ENCODE results near the gene TGFBI.

The TGFBI gene

DNA sequence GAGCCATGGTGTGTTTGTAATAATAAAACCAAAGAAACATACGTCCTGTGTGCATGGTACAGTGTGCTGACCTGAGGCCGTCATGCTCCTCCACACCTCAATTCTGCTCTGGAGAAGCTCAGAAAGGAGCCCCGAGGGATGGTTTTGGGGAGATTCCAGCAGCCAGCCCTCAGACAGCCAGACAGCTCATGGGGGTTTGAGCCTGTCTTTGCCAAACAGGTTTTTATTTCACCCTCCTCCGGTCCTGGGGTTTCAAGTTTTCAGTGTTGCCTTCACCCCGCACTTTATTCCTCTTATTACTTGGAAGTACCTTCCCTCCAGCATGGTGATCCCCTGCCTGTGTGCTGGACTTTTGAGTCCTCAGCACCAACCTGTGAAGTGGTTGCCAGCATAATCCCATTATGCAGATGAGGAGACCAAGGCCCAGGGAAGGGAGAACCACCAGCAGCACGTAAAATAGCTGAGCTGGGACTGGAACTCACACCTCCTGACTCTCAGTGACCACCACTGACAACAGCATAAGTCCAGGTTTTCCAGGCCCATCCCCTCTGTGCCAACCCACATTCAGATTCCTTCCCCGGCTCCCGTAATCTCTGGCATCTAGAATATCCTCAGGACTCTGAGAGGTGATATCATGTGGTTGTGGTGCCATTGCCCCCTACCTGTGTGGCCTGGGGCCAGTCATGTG lies 35.1 kb downstream of the TGFBI start:
- DNase-seq (ENCODE audit: low read depth in 2 of 2): no peak

DNA sequence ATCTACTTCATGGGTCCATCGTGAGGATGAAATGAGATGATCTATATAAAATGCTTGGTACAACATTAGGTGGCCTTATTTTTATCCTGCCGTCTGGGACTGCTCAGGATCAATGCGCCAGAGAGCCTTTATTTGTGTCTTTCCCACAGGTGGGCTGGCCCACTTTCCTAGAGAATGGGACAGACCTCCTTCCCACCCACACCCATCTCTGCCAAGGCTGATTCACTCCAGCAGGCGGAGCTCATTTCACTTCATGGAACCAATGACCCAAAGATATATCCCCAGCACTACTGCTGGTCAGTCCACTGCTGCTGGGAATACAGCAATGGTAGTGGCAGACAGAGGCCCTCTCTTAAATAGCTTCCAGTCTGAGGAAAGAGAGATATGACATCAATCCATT lies 35.7 kb downstream of the TGFBI start:
- DNase-seq (ENCODE audit: low read depth in 2 of 2): no peak

- no peak for DNase-seq (ENCODE audit: low read depth in 2 of 2)
Observed at GRCh38 chr5:136065588-136065987, 36.8 kb downstream of the TGFBI start.

DNA sequence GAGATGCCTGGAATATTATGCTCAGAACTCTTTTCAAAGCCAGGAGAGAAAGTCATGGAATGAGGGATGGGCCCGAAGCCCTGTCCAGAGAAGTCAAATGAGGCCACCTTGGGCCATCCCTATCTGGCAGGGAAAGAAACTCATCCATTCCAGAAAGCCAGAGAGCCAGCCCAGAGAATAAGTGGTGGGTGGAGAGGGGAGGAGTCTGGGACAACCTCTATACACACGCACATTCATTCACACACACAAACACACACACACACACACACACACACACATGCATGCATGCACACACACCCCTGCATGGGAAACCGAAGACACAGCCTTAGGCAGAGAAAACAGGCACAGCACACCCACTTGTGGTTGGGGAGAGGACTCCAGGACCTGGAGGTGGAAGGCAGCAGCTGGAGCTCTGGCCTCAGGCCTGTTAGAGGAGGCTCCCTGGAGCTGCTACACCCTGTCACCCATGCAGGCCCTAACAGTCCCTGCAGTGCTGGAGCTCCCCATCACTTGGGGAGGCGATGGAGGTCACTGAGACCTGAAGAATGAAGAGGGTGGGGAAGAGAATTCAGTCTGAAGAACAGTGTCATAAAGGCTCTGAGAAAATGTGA lies 38.0 kb downstream of the TGFBI start:
- no peak for DNase-seq (ENCODE audit: low read depth in 2 of 2)

DNA sequence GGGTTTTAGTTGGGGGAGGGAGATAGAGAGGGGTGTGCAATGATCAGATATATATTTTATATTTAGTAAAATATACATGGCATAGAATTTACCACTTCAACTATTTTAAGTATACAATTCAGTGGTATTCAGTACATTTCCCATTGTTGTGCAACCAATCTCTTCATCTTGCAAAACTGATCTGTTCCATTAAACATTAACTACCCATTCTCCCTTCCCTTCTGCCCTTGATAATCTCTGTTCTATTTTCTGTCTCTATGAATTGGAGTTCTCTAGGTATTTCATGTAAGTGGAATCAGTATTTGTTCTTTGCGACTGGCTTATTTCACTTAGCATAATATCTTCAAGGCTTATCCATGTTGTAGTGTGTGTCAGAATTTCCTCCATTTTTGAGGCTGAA lies 38.6 kb downstream of the TGFBI start:
- no peak for DNase-seq (ENCODE audit: low read depth in 2 of 2)

DNA sequence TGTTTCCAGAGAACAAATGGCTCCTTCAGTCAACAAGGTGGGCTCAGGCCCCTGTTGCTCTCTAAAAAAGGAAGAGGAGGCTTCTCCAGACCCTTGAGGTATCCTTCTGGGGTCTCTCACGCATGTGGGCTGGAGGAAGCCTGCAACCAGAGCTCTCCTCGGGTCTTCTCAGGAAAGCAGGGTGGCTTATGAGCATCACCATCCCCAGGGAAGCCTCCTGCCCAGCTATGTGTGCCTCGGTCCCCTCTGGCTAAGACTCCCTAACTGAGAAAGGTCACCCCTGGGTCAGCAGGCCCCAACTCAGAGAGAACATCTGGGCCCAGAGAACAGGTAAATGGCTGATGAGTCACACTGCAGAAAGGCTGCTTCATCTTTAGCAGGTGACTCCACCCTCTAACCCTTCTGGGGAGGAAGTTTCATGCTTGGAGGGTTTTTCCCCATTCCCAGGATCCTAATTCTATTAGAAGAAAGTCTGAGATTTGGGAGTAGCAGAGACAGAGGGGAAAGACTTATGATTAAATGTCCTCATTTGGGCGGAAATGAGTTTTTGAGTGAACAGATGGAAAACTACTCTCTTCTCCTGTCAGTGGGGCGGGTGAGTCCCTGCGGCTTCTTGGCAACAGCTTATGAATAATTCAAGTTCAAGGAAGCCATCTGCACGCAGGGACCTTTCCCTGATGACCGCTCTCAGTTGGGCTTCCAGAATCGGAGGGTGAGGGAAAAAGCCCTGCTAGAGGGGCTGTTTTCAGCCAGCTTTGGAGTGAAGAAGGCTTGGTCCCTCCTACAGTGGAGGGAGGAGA lies 41.9 kb downstream of the TGFBI start:
- DNase-seq (ENCODE audit: low read depth in 2 of 2): no peak

GRCh38 chr5:136073714-136074529 lies 45.1 kb downstream of the TGFBI start:
- DNase-seq (ENCODE audit: low read depth in 2 of 2): no peak

GRCh38 chr5:136075466-136075891 lies 46.7 kb downstream of the TGFBI start:
- DNase-seq (ENCODE audit: low read depth in 2 of 2): no peak

- no peak for DNase-seq (ENCODE audit: low read depth in 2 of 2)
Observed at GRCh38 chr5:136076067-136076466, 47.3 kb downstream of the TGFBI start.

DNA sequence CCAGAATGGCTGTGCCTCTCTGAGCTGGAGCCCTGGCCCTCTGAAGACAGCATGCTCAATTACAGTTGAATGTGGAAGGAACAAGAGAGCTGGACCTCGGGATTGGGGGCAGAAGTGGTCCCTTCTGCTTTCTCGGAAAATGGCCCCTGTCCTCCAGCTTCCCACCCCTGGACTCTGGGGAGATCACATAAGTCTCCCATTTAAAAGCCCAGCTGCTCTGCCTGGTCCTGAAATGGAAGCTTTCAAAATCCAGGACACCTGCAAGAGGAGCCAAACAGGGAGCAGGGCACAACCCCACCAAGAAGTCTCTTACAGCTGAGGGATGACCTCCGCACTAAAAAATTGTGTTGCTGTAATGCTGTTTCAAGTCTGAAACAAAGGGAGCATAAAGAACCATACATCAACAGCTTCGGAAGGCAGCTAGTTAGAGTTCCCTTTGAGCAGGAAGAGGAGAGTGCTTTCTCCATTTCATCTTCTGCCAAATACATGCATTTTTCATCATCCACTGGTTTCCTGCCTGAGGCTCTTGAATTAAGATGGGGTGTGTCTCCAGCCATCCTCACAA lies 48.2 kb downstream of the TGFBI start:
- no peak for DNase-seq (ENCODE audit: low read depth in 2 of 2)

GRCh38 chr5:136079195-136079985 lies 50.6 kb downstream of the TGFBI start:
- no peak for DNase-seq (ENCODE audit: low read depth in 2 of 2)

- no peak for DNase-seq (ENCODE audit: low read depth in 2 of 2)
Observed at GRCh38 chr5:136080113-136080482, 51.3 kb downstream of the TGFBI start.

DNA sequence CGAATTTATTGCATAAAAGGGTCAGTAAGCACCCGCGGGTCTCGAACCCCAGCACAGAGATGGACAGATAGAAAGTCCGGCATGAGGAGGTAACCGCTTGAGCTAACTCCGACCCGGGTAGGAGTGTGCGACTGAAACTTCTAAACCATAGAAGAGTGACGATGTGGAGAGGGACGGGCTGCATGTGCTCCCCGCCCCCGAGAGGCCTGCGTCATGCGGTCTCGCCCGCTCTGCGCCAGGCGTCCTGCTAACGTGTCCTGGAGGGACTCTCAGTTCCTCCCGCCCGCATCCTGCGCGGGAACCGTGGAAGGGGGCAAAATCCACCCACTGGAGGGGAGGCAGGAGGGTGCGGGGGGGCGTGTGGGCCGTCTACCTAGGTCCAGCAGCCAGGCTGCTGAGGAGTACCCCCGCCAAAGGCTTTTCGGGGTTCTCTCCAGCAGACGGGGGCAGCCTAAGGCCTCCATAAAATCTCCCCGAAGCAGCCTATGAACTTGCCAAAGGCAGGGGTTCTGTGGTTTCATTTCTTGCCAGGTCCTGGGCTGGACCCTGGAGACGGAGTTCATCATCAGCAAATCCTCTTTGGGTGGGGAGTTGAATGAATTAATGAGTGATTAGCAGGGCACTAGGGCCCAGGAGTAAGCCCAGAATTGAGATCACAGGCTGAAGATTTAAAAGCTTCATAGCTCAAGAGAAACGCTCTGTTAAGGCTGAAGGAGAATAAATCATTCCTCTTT lies 51.9 kb downstream of the TGFBI start:
- DNase-seq (ENCODE audit: low read depth in 2 of 2): peak; percentile 50 to 59

- no peak for DNase-seq (ENCODE audit: low read depth in 2 of 2)
Observed at GRCh38 chr5:136081217-136081591, 52.4 kb downstream of the TGFBI start.

- peak; percentile 3 to 56 for DNase-seq (ENCODE audit: low read depth in 2 of 2)
Observed at GRCh38 chr5:136082390-136083193, 53.8 kb downstream of the TGFBI start.

DNA sequence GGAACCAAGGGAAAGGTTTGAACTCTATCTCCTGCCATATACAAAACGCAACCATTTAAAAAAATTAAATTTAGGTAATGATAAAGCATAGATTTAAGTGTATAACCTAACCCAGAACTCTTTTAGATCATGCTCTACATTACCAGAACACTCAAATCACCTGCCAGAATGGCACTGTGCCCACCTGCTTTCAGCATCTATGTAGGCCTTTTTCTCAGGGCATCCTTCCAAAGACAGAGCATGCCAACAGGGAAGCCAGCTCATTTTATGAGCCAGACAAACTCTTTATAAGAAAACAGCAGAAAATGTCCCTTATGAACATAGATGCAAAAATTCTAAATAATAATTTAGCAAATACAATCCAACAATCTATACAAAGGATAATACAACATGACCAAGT lies 55.9 kb downstream of the TGFBI start:
- no peak for DNase-seq (ENCODE audit: low read depth in 2 of 2)

DNA sequence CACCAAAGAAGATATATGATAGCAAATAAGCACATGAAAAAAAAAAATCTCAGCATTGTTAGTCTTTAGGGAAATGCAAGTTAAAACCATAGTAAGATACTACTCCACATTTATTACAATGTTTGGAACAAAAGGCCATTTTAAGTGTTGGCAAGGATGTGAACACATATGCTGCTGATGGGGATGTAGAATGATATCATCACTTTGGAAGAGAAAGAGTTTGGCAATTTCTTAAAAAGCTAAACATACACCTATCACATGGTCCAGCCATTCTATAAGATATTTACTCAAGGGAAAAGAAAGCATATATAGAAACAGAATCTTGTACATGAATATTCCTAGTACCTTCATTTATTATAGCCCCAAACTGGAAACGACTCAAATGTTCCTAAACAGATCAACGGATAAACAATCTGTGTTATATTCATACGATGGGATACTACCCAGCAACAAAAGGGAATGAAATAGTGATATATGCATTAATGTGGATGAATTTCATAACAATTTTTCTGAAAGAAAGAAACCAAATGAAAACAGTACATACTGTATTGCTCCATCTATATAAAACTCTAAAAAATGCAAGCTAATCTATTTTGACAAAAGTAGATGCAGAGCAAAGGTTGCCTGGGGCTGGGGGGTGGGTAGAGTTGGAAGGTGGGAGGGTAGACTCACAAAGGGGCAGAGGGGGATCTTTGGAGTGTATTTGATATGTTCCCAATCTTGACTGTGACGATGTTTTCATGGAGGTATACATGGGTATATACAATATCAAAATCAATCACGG lies 58.2 kb downstream of the TGFBI start:
- DNase-seq (ENCODE audit: low read depth in 2 of 2): no peak

All from stimulated activated CD8-positive, alpha-beta memory T cell treated with anti-CD3 and anti-CD28 coated beads, Interleukin-2, amount 100 ng/mL, for 48 hours (primary cell).